Right lobe of liver (tissue), 6 donors: Measurements from ENCODE around the gene SLC25A10. TPM values are rescaled to one million over a fixed set of nuclear protein-coding genes. Genes with fewer than 3 reads are reported as not detected.

Source experiments
- ATAC-seq, 4 donors: fragments of 200-7000 bp; cut with Tn5 transposase; one replicate each; pipeline ENCODE4 v1.9.1; 2020; ENCODE audit warnings: mild to moderate bottlenecking in 4 of 4, moderate library complexity in 4 of 4
- DNase-seq, 3 donors: peaks; one replicate each; pipeline ENCODE4 v3.0.0-alpha.2; 2020
- H3K27ac ChIP-seq, 3 donors: fragments of 200-600 bp; one replicate each; pipeline ENCODE4 v1.8.0; 2022
- H3K27me3 ChIP-seq, 2 donors: fragments of 200-600 bp; one replicate each; pipeline ENCODE4 v1.8.0; 2022
- H3K36me3 ChIP-seq, 4 donors: fragments of 200-600 bp; sonication (generic) in 1 of 4; one replicate each; pipeline versions ENCODE4 v1.5.1 to v1.8.0; 2017 to 2022; ENCODE audit warnings: control low read depth in 1 of 4
- H3K4me1 ChIP-seq, 4 donors: fragments of 200-600 bp; sonication (generic) in 1 of 4; one replicate each; pipeline versions ENCODE4 v1.5.1 to v1.8.0; 2017 to 2022; ENCODE audit warnings: control low read depth in 1 of 4
- H3K4me3 ChIP-seq, 3 donors: fragments of 200-600 bp; one replicate each; pipeline ENCODE4 v1.8.0; 2022
- H3K9me3 ChIP-seq, 4 donors: fragments of 200-600 bp; sonication (generic) in 1 of 4; one replicate each; pipeline versions ENCODE4 v1.5.1 to v1.8.0; 2017 to 2022; ENCODE audit warnings: control low read depth in 1 of 4
- POLR2A ChIP-seq: fragments of 450-650 bp; IDR thresholded peaks from one replicate; pipeline ENCODE4 v1.6.1; 2017; ENCODE audit warnings: antibody characterized with exemption, mild to moderate bottlenecking
- WGBS: methylation state at CpG from one replicate; pipeline ENCODE4 v1.1.6; 2018; ENCODE audit warnings: low coverage, low lambda C conversion rate; ENCODE audit not compliant: insufficient coverage; ENCODE audit errors: missing lambda C conversion rate; 5-methylcytosine and 5-hydroxymethylcytosine counted together
- intact Hi-C, 2 donors: fragments of 100-400 bp; cut with DNase I; formaldehyde crosslinking; loops; one replicate each; pipeline versions ENCODE4 v1.11.2 to v1.14.1; 2022
- microRNA-seq, 2 donors: library from miRNA; unstranded; fragments of <30 nt; microRNA quantifications; one replicate each; pipeline ENCODE4, GENCODE V29; 2019 to 2020
- small RNA-seq, 2 experiments: library from RNA; depleted of rRNA; stranded (forward); fragments of <200 nt; gene quantifications; one replicate each; pipeline ENCODE3, GENCODE V24; 2016
- total RNA-seq, 6 experiments: library from RNA; depleted of rRNA in 2 of 6; stranded (reverse); fragments of >200 nt in 2 of 6; fragmentation: NEBNext Ultra II Directional in 3 of 6; extraction: Animal tissue kit (Norgen Biotek cat#: 25700) in 3 of 6; gene quantifications; one replicate each; pipeline versions ENCODE4 v1.1.0 to v1.2.4, GENCODE V29; 2016 to 2023
- TF ChIP-seq, protein P1 (sequence below), 4 donors: fragments of 200-600 bp in 3 of 4; fragments of 450-650 bp in 1 of 4; IDR thresholded peaks; one replicate each; pipeline versions ENCODE4 v1.5.1 to v1.8.0; 2016 to 2022; ENCODE audit warnings: antibody characterized with exemption in 4 of 4, mild to moderate bottlenecking in 2 of 4
- donor health status: DM: no; HTN: yes; CAD: no.
- donor health status: DM: no; HTN: no; CAD: no.
- donor health status: DM: no; HTN: no; CAD: no.
- donor health status: DM: no; HTN: yes; CAD: no.
- donor health status: DM: no; HTN: yes; CAD: no.

The SLC25A10 gene
- total RNA-seq, 6 experiments from 2014 or later, result 35.6 to 92.0 (median 72.7) TPM

DNA sequence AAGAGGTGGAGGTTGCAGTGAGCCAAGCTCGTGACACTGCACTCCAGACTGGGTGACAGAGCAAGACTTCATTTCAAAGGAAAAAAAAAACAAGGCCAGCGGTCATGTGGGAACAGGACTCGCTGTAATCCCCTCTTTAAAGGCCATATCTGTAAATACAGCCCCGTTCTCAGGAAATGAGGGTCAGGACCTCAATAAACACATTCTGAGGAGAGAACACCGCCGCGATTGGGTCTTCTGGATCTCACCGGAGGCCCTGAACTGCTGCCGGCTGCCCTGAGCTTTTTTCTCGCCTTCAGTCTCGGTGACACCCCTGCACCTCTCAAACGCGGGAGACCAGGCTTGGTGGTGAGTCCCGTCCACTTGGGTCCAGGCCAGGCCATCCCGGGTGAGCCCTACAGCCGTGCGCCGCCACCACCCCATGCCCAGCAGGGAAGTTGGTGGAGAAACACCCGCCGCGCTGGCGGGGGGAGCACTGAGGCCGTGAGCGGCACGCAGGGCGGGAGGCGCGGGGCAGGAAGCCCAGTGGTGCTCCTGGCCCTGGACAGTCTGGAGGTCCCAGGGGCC is 28.4 kb downstream of the SLC25A10 start:
- Histone ChIP-seq H3K4me3 (no peak overlapping the region), H3K36me3 (no peaks in the 10 kb centered on the region), H3K27me3 (no peaks in the 10 kb centered on the region), H3K4me1 (peaks cover 0 to 8% (median 3%) of the 10 kb centered on the region in 4 donors), H3K9me3 (no peaks in the 10 kb centered on the region), H3K27ac (no peak overlapping the region)
- intact Hi-C loops, result no loop called here
- 52% methylated on average over 15 of the region's 28 CpGs for WGBS
- ATAC-seq (peak in 3 of 4 donors; percentile 14 to 44 (median 36)), DNase-seq (peak in 2 of 3 donors; percentile 48 to 57)
- TF ChIP-seq, protein P1, sequence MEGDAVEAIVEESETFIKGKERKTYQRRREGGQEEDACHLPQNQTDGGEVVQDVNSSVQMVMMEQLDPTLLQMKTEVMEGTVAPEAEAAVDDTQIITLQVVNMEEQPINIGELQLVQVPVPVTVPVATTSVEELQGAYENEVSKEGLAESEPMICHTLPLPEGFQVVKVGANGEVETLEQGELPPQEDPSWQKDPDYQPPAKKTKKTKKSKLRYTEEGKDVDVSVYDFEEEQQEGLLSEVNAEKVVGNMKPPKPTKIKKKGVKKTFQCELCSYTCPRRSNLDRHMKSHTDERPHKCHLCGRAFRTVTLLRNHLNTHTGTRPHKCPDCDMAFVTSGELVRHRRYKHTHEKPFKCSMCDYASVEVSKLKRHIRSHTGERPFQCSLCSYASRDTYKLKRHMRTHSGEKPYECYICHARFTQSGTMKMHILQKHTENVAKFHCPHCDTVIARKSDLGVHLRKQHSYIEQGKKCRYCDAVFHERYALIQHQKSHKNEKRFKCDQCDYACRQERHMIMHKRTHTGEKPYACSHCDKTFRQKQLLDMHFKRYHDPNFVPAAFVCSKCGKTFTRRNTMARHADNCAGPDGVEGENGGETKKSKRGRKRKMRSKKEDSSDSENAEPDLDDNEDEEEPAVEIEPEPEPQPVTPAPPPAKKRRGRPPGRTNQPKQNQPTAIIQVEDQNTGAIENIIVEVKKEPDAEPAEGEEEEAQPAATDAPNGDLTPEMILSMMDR (IDR thresholded peaks at IDR 0.05), result no peak
- no peak for TF ChIP-seq POLR2A

DNA sequence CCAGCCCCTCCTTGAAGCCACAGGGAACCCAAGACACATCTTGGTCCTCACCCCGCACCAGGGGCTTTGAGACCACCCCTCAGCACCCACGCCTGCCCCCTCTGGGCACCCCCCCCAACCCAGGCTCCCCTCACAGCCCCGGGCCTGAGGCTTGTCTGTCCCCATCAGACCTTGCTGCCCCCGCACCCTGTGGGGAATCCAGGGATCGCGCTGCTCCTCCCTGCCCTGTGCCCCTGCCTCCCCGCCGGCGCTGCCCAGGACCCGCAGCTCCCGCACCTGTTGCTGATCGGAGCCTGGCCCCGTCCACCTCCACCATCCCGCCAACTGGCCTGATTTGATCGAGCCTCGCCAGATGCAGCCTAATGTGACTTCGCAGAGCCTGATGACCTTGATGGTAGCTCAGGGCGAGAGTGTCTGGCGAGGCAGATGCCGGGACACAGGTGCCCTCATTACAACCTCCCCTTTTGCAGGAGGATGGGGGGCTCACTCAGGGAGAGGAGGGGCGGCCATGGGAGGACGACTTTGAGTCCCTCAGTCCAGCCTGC is 29.0 kb downstream of the SLC25A10 start:
- WGBS, result 30% methylated on average over 2 of the region's 22 CpGs
- Histone ChIP-seq H3K27ac (no peak overlapping the region), H3K9me3 (no peaks in the 10 kb centered on the region), H3K4me3 (no peak overlapping the region), H3K36me3 (no peaks in the 10 kb centered on the region), H3K27me3 (no peaks in the 10 kb centered on the region), H3K4me1 (peaks cover 0 to 3% (median 0%) of the 10 kb centered on the region in 4 donors)
- TF ChIP-seq POLR2A, result no peak
- TF ChIP-seq, protein P1 (IDR thresholded peaks at IDR 0.05), result no peak
- intact Hi-C loops, result no loop called here
- DNase-seq (no peak), ATAC-seq (peak in 2 of 4 donors; percentile 7 to 21)

DNA sequence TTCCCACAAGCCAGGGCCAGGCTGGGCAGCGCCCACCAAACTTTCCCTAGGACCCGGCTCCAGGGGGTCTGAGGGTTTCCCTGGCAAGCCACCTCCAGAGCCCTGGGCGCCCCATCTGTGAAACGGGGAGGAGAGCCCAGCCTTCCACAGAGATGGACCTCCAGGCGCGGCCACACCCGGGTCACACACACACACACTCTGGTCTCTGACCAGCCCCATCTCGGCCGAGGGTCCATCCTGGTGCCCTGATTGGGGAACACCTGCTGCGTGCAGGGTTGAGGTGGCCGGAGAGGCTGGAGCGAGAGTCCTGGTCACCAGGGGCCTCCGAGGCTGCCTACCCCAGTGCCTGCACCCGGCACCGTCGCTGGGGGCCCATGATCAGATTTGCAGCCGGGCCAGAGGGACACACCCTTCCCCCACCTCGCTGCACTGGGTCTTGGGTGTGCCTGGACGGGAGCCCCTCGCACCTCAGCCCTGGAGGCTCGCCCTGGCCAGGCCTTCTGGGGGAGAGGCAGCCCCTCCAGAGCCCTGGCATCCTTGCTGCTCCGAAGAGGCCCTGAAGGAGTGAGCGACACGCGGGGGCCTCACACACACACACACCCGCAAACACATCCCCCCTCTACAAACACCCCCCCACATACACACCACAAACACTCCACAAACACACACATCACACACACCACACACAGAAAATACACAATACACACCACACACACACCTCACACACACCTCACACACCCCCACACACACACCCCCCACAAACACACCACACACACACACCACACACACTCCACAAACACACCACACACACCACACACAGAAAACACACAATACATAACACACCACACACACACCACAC is 29.7 kb downstream of the SLC25A10 start:
- no peaks in the 10 kb centered on the region for H3K4me1 ChIP-seq
- TF ChIP-seq POLR2A, result no peak
- TF ChIP-seq, protein P1 (IDR thresholded peaks at IDR 0.05), result no peak
- no peaks in the 10 kb centered on the region for H3K36me3 ChIP-seq
- H3K27me3 ChIP-seq, result no peaks in the 10 kb centered on the region
- DNase-seq (peak in 1 of 3 donors; percentile 50), ATAC-seq (peak in 3 of 4 donors; percentile 17 to 33 (median 21))
- 60% methylated on average over 1 of the region's 26 CpGs for WGBS
- intact Hi-C loops, result no loop called here
- no peaks in the 10 kb centered on the region for H3K9me3 ChIP-seq
- H3K27ac ChIP-seq, result no peak overlapping the region
- no peak overlapping the region for H3K4me3 ChIP-seq

Small RNAs within 50 kb of the gene (microRNA-seq; reads per million reads assigned to microRNA genes)
- gene MIR6786, result 0.64 to 1.2 reads per million in 2 donors

Small RNAs within 50 kb of the gene (small RNA-seq; reads per million reads assigned to genes)
- gene MIR6786, result 0 reads per million in 2 experiments

Other genes starting within 250 kb of the SLC25A10 start
- 1,000 to 10,000 TPM in 3 of 6 experiments, 100 to 1,000 TPM in 3; 218 to 2,508 (median 1,326) TPM for gene ACTG1, start 199.5 kb upstream of the SLC25A10 start, total RNA-seq
- under 1 TPM in 1 of 6 experiments, not detected in 5; 0.22 TPM for gene FSCN2, start 183.9 kb upstream of the SLC25A10 start, total RNA-seq
- 10 to 100 TPM; 13.1 to 17.1 (median 15.2) TPM for gene FAAP100, start 159.9 kb upstream of the SLC25A10 start, total RNA-seq
- 10 to 100 TPM; 46.5 to 63.2 (median 55.8) TPM for gene NPLOC4, start 75.2 kb upstream of the SLC25A10 start, total RNA-seq
- gene TSPAN10, start 75.1 kb upstream of the SLC25A10 start, total RNA-seq, result 1 to 10 TPM in 1 of 6 experiments, under 1 TPM in 5; 0.18 to 1.2 (median 0.62) TPM
- gene PDE6G, start 55.7 kb upstream of the SLC25A10 start, total RNA-seq, result under 1 TPM in 4 of 6 experiments, not detected in 2; 0.40 to 0.93 (median 0.68) TPM
- 10 to 100 TPM in 5 of 6 experiments, 1 to 10 TPM in 1; 8.3 to 24.3 (median 14.6) TPM for gene OXLD1, start 45.7 kb upstream of the SLC25A10 start, total RNA-seq
- gene CCDC137, start 45.5 kb upstream of the SLC25A10 start, total RNA-seq, result 10 to 100 TPM in 1 of 6 experiments, 1 to 10 TPM in 5; 5.5 to 35.0 (median 6.5) TPM
- 10 to 100 TPM in 4 of 6 experiments, 1 to 10 TPM in 2; 5.3 to 16.8 (median 11.1) TPM for gene ARL16, start 28.5 kb upstream of the SLC25A10 start, total RNA-seq
- gene HGS, start 28.3 kb upstream of the SLC25A10 start, total RNA-seq, result 10 to 100 TPM; 30.6 to 46.3 (median 37.3) TPM
- 100 to 1,000 TPM in 2 of 6 experiments, 10 to 100 TPM in 4; 43.8 to 119 (median 59.3) TPM for gene MRPL12, start 8.9 kb upstream of the SLC25A10 start, total RNA-seq
- 100 to 1,000 TPM in 2 of 6 experiments, 10 to 100 TPM in 4; 39.5 to 146 (median 68.5) TPM for gene GCGR, start 91.9 kb downstream of the SLC25A10 start, total RNA-seq
- 10 to 100 TPM; 19.0 to 32.6 (median 25.7) TPM for gene MCRIP1, start 121.0 kb downstream of the SLC25A10 start, total RNA-seq
- gene PPP1R27, start 122.8 kb downstream of the SLC25A10 start, total RNA-seq, result under 1 TPM in 3 of 6 experiments, not detected in 3; 0.27 to 0.62 (median 0.40) TPM
- gene P4HB, start 148.3 kb downstream of the SLC25A10 start, total RNA-seq, result 1,000 to 10,000 TPM in 5 of 6 experiments, 100 to 1,000 TPM in 1; 856 to 5,039 (median 1,455) TPM
- gene ARHGDIA, start 159.1 kb downstream of the SLC25A10 start, total RNA-seq, result 100 to 1,000 TPM in 5 of 6 experiments, 10 to 100 TPM in 1; 92.4 to 162 (median 137) TPM
- gene ALYREF, start 179.3 kb downstream of the SLC25A10 start, total RNA-seq, result 10 to 100 TPM; 11.6 to 20.3 (median 18.8) TPM
- gene ANAPC11, start 179.4 kb downstream of the SLC25A10 start, total RNA-seq, result 100 to 1,000 TPM in 1 of 6 experiments, 10 to 100 TPM in 5; 54.3 to 101 (median 73.3) TPM
- gene NPB, start 190.0 kb downstream of the SLC25A10 start, total RNA-seq, result 1 to 10 TPM in 2 of 6 experiments, under 1 TPM in 2, not detected in 2; 0.12 to 1.5 (median 0.87) TPM
- gene PCYT2, start 199.1 kb downstream of the SLC25A10 start, total RNA-seq, result 100 to 1,000 TPM in 1 of 6 experiments, 10 to 100 TPM in 5; 63.5 to 103 (median 89.3) TPM
- gene SIRT7, start 205.9 kb downstream of the SLC25A10 start, total RNA-seq, result 10 to 100 TPM in 4 of 6 experiments, 1 to 10 TPM in 2; 7.4 to 15.0 (median 12.2) TPM
- gene MAFG, start 215.5 kb downstream of the SLC25A10 start, total RNA-seq, result 10 to 100 TPM in 2 of 6 experiments, 1 to 10 TPM in 4; 7.4 to 12.9 (median 9.2) TPM
- gene PYCR1, start 225.0 kb downstream of the SLC25A10 start, total RNA-seq, result 10 to 100 TPM in 1 of 6 experiments, 1 to 10 TPM in 5; 3.2 to 10.6 (median 5.1) TPM
- not detected for gene MYADML2, start 234.9 kb downstream of the SLC25A10 start, total RNA-seq
- 1 to 10 TPM; 1.2 to 7.6 (median 3.0) TPM for gene NOTUM, start 248.9 kb downstream of the SLC25A10 start, total RNA-seq